ENCODE data around the gene EPHB3.

Gene EPHB3

DNA sequence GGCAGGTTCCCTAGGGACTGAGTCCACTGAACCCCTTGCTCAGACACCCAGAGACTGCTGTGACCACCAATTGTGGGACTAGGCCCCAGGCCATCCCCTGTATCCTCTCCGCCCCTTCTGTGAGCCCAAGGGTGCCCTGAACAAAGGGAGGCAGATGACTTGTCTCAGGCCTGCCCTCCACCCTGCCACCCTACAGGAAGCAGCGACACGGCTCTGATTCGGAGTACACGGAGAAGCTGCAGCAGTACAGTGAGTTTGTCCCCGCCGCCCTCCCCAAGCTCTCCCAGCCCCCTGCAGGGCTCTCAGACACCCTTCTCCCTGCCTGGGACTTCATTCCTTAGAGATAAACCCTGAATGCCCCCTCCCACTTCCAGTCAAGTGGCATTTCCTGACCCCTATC, 16.6 kb downstream of the EPHB3 start:
- Histone ChIP-seq H3K9me3 (ENCODE audit: severe bottlenecking) (no peaks in the 10 kb centered on the region), H3K4me3 (ENCODE audit: low read depth, low read length) (no peak overlapping the region), H3K36me3 (peaks cover 32% of the 10 kb centered on the region), H3K27ac (no peak overlapping the region), H3K27me3 (ENCODE audit: insufficient read depth, low read depth, severe bottlenecking) (no peaks in the 10 kb centered on the region)
- TF ChIP-seq, protein P1, sequence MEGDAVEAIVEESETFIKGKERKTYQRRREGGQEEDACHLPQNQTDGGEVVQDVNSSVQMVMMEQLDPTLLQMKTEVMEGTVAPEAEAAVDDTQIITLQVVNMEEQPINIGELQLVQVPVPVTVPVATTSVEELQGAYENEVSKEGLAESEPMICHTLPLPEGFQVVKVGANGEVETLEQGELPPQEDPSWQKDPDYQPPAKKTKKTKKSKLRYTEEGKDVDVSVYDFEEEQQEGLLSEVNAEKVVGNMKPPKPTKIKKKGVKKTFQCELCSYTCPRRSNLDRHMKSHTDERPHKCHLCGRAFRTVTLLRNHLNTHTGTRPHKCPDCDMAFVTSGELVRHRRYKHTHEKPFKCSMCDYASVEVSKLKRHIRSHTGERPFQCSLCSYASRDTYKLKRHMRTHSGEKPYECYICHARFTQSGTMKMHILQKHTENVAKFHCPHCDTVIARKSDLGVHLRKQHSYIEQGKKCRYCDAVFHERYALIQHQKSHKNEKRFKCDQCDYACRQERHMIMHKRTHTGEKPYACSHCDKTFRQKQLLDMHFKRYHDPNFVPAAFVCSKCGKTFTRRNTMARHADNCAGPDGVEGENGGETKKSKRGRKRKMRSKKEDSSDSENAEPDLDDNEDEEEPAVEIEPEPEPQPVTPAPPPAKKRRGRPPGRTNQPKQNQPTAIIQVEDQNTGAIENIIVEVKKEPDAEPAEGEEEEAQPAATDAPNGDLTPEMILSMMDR (IDR thresholded peaks at IDR 0.05; ENCODE audit: low read depth, low read length): no peak
- no peak for DNase-seq

DNA sequence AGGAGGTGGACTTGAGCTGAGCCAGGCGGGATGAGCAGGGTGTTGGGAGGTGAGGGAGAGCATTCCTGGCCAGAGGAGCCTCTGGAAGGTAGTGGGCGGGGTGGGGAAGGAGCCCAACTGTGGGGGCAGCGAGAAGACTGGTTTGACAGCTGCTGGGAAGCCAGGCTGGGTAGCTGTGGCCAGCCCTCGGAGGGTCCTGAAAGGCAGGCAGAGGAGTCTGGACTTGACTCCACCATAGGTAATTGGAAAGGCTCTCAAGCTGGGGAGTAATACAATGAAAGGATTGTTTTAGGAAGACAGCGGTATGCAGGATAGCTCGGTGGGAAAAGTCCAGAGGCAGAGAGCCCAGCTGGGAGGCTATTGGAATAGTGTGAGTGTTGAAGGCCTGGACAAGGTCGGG, 17.2 kb downstream of the EPHB3 start:
- no peak for DNase-seq
- peaks cover 32% of the 10 kb centered on the region for H3K36me3 ChIP-seq
- H3K27ac ChIP-seq: no peak overlapping the region
- no peak overlapping the region for H3K4me3 ChIP-seq (ENCODE audit: low read depth, low read length)
- TF ChIP-seq, protein P1 (IDR thresholded peaks at IDR 0.05; ENCODE audit: low read depth, low read length): no peak
- H3K9me3 ChIP-seq (ENCODE audit: severe bottlenecking): no peaks in the 10 kb centered on the region
- H3K27me3 ChIP-seq (ENCODE audit: insufficient read depth, low read depth, severe bottlenecking): no peaks in the 10 kb centered on the region

DNA sequence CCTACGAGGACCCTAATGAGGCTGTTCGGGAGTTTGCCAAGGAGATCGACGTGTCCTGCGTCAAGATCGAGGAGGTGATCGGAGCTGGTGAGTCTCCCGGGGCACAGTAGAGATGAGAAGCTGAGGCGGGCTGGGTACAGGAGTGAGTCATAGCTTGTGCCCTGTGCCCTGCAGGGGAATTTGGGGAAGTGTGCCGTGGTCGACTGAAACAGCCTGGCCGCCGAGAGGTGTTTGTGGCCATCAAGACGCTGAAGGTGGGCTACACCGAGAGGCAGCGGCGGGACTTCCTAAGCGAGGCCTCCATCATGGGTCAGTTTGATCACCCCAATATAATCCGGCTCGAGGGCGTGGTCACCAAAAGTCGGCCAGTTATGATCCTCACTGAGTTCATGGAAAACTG, 17.9 kb downstream of the EPHB3 start:
- Histone ChIP-seq H3K9me3 (ENCODE audit: severe bottlenecking) (no peaks in the 10 kb centered on the region), H3K27ac (no peak overlapping the region), H3K36me3 (peaks cover 32% of the 10 kb centered on the region), H3K27me3 (ENCODE audit: insufficient read depth, low read depth, severe bottlenecking) (no peaks in the 10 kb centered on the region), H3K4me3 (ENCODE audit: low read depth, low read length) (no peak overlapping the region)
- TF ChIP-seq, protein P1 (IDR thresholded peaks at IDR 0.05; ENCODE audit: low read depth, low read length): no peak
- DNase-seq: no peak

DNA sequence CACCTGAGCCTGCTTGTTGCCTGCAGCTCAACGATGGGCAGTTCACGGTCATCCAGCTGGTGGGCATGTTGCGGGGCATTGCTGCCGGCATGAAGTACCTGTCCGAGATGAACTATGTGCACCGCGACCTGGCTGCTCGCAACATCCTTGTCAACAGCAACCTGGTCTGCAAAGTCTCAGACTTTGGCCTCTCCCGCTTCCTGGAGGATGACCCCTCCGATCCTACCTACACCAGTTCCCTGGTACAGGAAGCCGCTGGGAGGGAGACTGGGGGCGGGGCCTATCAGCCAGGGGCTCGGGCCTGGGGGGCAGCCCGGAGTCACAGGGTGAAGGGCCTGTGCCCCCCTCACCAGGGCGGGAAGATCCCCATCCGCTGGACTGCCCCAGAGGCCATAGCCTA, 18.8 kb downstream of the EPHB3 start:
- no peak overlapping the region for H3K27ac ChIP-seq
- no peaks in the 10 kb centered on the region for H3K27me3 ChIP-seq (ENCODE audit: insufficient read depth, low read depth, severe bottlenecking)
- no peak overlapping the region for H3K4me3 ChIP-seq (ENCODE audit: low read depth, low read length)
- peaks cover 32% of the 10 kb centered on the region for H3K36me3 ChIP-seq
- H3K9me3 ChIP-seq (ENCODE audit: severe bottlenecking): no peaks in the 10 kb centered on the region
- no peak for DNase-seq
- TF ChIP-seq, protein P1 (IDR thresholded peaks at IDR 0.05; ENCODE audit: low read depth, low read length): no peak

DNA sequence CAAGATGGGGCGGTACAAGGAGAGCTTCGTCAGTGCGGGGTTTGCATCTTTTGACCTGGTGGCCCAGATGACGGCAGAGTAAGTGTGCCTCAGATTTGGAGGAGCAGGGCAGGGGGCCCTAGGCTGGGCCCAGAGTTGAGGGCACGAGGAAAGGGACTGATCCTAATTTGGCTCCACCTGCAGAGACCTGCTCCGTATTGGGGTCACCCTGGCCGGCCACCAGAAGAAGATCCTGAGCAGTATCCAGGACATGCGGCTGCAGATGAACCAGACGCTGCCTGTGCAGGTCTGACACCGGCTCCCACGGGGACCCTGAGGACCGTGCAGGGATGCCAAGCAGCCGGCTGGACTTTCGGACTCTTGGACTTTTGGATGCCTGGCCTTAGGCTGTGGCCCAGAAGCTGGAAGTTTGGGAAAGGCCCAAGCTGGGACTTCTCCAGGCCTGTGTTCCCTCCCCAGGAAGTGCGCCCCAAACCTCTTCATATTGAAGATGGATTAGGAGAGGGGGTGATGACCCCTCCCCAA, 19.8 kb downstream of the EPHB3 start:
- no peak overlapping the region for H3K27ac ChIP-seq
- H3K4me3 ChIP-seq (ENCODE audit: low read depth, low read length): no peak overlapping the region
- TF ChIP-seq, protein P1 (IDR thresholded peaks at IDR 0.05; ENCODE audit: low read depth, low read length): no peak
- H3K9me3 ChIP-seq (ENCODE audit: severe bottlenecking): no peaks in the 10 kb centered on the region
- peaks cover 28% of the 10 kb centered on the region for H3K36me3 ChIP-seq
- H3K27me3 ChIP-seq (ENCODE audit: insufficient read depth, low read depth, severe bottlenecking): no peaks in the 10 kb centered on the region
- DNase-seq: no peak

Data from WERI-Rb-1 (cell line).